Measurements from ENCODE around the gene ANKS1B.
"Not testable (repeated sequence)": the region's sequence is repeated elsewhere in the genome, so short reads cannot be mapped to it uniquely, and the experiment has no call there.

ANKS1B gene

GRCh38 chr12:99859126-99859525 lies 125.6 kb downstream of the ANKS1B start:
- DNase-seq, result no peak

- no peak for DNase-seq
These were observed 132.1 kb downstream of the ANKS1B start for GRCh38 chr12:99852666-99853065.

- no peak for DNase-seq
These were observed 136.8 kb downstream of the ANKS1B start for GRCh38 chr12:99847936-99848335.

- DNase-seq, result no peak
These were observed 150.0 kb downstream of the ANKS1B start for GRCh38 chr12:99834710-99835109.

- DNase-seq, result no peak
These were observed 151.3 kb downstream of the ANKS1B start for GRCh38 chr12:99833397-99833796.

- no peak for DNase-seq
These were observed 159.7 kb downstream of the ANKS1B start for GRCh38 chr12:99824900-99825542.

GRCh38 chr12:99822273-99822672 lies 162.5 kb downstream of the ANKS1B start:
- no peak for DNase-seq

- DNase-seq, result no peak
These were observed 173.8 kb downstream of the ANKS1B start for GRCh38 chr12:99810718-99811593.

GRCh38 chr12:99809909-99810308 lies 174.8 kb downstream of the ANKS1B start:
- DNase-seq, result no peak

- DNase-seq, result no peak
These were observed 178.4 kb downstream of the ANKS1B start for GRCh38 chr12:99806304-99806703.

- no peak for DNase-seq
These were observed 180.0 kb downstream of the ANKS1B start for GRCh38 chr12:99804715-99805114.

- no peak for DNase-seq
These were observed 184.1 kb downstream of the ANKS1B start for GRCh38 chr12:99800605-99801004.

- not testable (repeated sequence) for DNase-seq
These were observed 186.8 kb downstream of the ANKS1B start for GRCh38 chr12:99797931-99798330.

GRCh38 chr12:99783421-99783820 lies 201.3 kb downstream of the ANKS1B start:
- DNase-seq, result no peak

- DNase-seq, result no peak
These were observed 212.5 kb downstream of the ANKS1B start for GRCh38 chr12:99772274-99772673.

- DNase-seq, result no peak
These were observed 213.1 kb downstream of the ANKS1B start for GRCh38 chr12:99771659-99772058.

- no peak for DNase-seq
These were observed 215.2 kb downstream of the ANKS1B start for GRCh38 chr12:99769396-99769980.

GRCh38 chr12:99768758-99769157 lies 216.0 kb downstream of the ANKS1B start:
- no peak for DNase-seq

GRCh38 chr12:99767809-99768208 lies 216.9 kb downstream of the ANKS1B start:
- DNase-seq, result no peak

- DNase-seq, result no peak
These were observed 218.3 kb downstream of the ANKS1B start for GRCh38 chr12:99766408-99766807.

- no peak for DNase-seq
These were observed 219.1 kb downstream of the ANKS1B start for GRCh38 chr12:99765469-99766114.

GRCh38 chr12:99759444-99759843 lies 225.3 kb downstream of the ANKS1B start:
- DNase-seq, result no peak

- no peak for DNase-seq
These were observed 225.7 kb downstream of the ANKS1B start for GRCh38 chr12:99758997-99759396.

Measured in GF-D8 (cell line).